GM18870 (cell line): ENCODE data around the gene GALNT9.
"Not testable (repeated sequence)": the region's sequence is repeated elsewhere in the genome, so short reads cannot be mapped to it uniquely, and the experiment has no call there.

Experiments
- ATAC-seq: cut with Tn5 transposase; IDR thresholded peaks from one replicate; pipeline ENCODE4 v1.9.1; 2021; ENCODE audit warnings: moderate library complexity; ENCODE audit not compliant: unreplicated experiment

The GALNT9 gene

DNA sequence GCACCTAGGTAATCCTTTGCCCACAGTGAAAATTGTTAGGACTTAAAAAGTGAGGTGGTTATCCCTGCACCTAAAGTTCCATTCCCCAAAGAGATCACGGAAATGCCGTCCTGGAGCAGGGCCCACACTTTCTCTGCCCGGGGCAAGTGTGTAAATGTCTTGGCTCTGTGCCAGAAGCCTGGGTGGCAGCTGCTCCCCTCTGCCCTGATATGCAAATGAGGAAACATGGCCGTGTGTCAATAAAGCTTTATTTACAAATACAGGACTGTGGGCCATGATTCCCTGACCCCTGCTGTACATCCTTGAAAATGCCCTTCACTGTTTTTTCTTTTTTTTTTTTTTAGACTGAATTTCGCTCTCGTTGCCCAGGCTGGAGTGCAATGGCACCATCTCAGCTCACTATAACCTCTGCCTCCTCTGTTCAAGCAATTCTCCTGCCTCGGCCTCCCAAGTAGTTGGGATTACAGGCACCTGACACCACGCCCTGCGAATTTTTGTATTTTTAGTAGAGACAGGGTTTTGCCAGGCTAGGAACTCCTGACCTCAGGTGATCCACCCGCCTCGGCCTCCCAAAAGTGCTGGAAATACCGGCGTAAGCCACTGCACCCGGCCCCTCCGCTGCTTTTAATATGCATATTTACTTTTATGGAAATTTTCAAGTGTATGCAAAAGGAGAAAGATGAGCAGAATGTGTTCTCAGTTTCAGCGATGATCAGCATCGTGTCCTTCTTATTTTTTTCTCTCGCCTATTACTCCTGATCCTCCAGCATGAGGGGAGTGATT lies 75.5 kb downstream of the GALNT9 start:
- no peak for ATAC-seq

DNA sequence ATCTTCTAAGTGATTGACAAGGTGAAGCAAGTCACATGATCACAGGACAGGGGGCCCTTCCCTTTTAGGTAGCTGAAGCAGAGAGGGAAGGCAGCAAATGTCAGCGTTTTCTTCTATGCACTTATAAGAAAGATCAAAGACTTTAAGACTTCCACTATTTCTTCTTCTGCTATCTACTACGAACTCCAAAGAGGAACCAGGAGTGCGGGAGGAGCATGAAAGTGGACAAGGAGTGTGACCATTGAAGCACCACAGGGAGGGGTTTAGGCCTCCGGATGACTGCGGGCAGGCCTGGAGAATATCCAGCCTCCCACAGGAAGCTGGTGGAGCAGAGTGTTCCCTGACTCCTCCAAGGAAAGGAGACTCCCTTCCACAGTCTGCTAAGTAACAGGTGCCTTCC lies 76.4 kb downstream of the GALNT9 start:
- not testable (repeated sequence) for ATAC-seq

DNA sequence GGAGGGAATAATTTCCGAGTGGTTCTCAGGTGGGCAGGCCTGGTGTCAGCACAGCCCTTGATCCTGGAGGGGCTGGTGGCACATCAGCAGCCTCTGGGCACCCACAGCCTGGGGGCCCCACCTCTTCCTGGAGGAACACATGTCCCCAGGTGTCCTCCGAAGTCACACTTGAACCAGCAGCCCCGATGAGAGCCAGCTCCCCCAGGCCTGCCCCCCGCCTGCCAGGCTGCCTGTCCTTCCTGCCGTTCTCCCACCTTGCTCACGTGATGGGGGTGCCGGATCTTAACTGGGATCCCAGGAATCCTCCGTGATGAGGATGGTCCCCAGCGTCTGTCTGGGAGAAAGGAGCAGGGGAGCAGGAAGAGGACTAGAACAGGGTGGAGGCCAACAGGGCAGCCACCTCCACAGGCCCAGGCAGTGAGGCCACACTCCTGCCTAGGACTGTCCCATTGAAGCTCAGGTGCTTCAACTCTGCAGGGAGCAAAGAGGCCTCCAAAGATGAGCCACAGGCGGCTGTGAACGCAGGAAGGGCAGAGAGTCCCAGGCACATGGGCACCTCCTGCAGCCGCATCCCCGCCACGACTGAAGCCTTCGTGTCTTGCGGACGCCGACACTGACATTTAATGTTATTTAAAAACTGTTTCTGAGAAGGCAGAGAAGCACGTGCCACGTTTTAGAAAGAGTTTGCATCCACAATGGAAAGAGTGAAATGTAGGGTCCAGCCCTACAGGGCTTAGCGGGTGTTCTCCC lies 77.5 kb downstream of the GALNT9 start:
- no peak for ATAC-seq

DNA sequence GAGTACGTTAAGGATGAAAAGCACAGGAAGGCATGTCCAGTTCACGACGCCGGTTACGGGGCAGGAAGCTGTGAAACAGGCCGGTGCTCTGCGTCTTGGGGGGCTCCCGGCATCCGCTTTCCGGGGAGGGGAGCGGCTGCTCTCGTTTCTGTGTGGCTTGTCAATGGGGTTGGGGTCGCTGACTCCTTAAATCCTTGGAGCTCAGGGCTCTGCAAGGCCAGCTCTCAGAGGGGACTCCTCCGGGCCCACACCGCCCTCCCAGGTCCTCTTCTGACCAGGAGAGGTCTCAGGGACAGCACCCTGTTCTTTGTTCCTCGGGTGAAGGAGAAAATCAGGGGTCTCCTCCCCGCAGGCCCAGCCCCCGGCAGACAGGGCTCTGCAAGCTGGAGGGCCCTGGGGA lies 78.1 kb downstream of the GALNT9 start:
- no peak for ATAC-seq

DNA sequence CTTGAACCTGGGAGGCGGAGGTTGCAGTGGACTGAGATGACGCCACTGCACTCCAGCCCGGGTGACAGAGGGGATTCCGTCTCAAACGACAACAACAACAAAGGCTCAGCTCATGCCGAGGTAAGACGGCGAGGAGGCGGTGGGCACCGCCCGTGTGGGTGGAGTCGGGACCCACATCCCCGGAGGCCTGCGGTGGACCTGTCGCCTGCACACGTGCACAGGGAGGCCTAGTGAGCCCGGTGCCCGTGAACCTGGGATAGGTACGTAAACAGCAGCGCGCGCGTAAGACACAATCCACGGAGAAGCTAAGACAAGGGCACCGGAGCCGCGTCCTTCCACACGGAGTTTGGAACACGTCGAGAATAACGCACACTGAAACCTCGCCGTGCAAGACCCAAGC lies 78.7 kb downstream of the GALNT9 start:
- no peak for ATAC-seq

DNA sequence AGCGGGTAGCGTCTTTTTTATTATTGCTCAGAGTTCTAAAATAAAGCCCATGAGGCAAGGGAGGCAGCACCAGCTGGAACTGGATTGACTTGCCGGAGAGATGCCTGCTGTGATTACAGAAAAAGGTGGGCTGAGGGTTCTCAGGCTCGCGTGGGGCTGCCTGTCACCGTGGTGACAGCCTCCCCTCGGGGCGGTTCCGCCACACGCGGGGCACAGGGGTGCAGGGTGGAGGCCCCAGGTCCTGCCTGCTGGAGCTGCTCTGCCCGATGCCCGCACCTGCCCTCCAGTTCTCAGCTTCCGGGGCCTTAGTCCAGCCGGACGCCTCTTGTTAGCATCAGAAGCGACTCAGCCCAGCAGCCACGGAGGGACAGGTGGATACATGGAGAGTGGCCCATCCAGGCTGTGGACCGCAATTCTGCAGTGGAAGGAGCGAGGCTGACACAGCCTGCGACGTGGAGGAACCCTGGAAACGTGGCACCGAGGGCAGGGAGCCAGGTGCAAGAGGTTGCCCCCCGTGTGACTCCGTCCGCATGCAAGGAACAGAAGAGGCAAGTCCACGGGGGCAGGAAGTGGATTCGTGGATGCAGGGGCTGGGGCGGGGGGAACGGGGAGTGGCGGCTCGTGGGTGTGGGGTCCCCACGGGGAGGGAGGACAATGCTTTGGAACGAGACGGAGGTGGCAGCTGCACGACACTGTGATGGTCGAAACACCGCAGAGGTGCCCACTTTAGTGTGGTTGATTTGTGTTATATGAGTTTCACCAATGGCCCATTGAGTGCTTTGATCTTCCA lies 79.5 kb downstream of the GALNT9 start:
- no peak for ATAC-seq

DNA sequence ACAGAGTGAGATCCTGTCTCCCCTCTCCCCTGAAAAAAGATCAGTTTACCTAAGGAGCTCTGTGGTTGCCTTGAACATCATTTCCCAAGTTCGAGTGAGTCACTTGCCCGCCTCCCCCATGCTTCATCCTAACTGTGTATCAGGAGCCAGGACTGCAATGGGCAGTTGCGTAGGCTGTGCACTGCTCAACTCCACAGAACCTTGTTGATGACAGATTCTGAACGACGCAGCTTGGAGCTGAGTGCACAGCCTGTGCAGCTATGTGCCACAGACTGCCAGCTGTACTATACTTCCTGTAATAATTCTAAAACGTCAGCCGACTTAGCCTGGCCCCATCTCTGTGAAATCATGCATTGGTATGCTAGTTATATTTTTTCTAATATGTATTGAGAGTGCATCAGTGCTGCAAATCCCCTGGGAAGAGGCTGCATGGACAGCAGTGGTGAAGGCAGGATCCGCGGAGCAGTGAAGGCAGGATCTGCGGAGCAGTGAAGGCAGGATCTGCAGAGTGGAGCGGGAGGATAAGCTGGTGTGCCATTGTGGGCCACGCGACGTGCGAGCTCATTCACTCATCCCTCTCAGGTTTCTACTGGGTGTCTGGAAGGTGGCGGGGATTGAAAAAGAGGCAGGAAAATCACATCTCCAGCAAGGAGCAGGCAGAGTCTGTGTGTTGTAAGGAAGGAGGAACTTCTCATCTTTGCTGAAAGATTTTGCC lies 80.8 kb downstream of the GALNT9 start:
- ATAC-seq: no peak

DNA sequence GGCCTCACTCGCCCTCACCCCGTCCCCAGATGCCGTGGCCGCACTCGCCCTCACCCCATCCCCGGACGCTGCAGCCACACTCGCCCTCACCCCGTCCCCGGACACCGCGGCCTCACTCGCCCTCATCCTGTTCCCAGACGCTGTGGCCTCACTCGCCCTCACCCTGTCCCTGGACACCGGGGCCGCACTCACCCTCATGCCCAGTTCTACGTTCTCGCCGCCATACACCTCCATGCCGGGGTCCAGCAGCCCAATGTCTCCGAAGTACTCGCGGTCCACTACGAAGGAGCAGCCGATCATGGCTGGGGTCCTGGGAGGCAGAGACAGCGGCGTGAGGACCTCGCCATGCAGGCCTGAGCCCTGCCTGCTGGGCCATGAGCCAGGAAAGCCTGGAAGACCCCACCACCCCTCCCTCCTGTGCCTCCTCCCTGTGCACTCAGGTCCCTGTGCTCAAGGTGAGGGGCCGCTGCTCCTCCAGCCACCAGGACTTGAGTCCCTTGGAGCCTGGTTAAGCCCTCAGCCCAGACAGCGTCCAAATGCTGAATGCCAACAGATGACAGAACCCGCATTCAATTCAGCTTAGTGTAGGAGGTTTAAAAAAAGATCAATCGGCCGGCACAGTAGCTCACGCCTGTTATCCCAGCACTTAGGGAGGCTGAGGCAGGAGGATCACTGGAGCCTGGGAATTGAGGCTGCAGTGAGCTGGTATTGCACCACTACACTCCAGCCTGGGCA lies 81.5 kb downstream of the GALNT9 start:
- no peak for ATAC-seq

DNA sequence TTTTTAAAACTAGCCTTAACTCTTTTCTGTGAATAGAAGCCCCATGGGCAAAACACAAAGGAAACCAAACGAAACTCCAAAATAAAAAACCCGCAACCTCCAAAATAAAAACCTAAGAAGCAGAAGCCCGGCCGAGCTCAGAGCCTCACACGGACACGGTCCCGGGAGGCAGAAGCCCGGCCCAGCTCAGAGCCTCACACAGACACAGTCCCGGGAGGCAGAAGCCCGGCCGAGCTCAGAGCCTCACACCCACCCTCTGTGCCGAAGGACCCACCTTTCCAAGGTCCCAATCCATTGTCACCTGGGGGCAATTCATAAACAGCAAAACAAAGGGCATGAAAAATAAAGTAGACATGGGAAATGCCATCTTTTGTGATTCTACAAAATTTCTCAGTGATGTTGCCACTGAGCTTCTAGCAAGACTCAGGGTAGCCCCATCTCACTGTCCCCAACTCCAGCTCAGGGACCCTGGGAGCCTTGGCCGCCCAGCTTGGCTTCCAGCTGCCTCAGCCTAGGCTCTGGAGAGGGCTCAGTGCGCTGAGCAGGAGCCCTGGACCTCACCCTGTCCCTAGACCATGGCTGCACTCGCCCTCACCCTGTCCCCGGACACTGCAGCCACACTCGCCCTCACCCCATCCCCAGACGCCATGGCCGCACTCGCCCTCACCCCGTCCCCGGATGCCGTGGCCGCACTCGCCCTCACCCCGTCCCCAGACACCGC lies 82.2 kb downstream of the GALNT9 start:
- no peak for ATAC-seq

DNA sequence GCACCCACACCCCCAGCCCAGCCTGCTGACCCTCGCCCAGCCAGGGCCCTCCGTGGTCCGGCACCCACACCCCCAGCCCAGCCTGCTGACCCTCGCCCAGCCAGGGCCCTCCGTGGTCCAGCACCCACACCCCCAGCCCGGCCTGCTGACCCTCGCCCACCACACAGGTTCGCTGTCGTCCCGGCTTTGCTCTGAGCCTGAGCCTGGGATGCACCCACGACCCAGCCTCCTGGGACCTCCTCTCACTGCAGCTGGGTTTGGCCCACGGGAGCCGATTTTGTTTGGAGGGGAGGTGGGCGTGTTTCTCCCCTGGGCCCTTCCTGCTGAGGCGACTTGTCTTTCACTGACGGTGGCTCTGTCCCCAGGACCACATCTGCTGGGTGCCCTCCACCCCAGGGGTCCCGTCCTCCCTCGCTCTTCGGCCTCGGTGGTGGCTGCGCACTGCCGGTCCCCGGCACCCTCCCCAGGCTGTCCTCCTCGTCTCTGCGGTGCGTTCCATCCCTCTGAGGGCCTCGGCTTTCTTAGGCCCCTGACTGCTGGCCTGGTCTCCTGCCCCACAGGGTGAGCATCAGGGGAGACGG lies 83.8 kb downstream of the GALNT9 start:
- ATAC-seq: no peak

DNA sequence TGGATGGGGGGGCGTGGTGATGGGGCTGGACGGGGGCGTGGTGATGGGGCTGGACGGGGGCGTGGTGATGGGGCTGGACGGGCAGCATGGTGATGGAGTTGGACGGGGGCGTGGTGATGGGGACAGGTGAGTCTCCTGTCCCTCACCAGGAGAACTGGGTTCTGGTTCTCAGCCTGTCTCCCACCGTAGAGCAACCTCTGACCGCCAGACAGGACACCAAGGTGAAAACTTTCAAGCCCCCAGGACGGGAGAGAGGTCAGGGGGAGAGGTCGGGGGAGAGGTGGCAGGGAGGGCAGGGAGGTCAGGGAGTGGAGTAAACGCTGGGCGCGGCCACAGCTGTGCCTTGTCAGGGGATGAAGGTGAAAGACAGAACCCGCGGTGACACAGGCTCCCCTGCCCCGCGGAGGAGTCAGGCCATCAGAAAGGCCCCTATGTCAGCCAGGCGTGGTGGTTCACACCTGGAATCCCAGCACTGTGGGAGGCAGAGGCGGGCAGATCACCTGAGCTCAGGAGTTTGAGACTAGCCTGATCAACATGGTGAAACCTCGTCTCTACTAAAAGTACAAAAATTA lies 84.6 kb downstream of the GALNT9 start:
- no peak for ATAC-seq

DNA sequence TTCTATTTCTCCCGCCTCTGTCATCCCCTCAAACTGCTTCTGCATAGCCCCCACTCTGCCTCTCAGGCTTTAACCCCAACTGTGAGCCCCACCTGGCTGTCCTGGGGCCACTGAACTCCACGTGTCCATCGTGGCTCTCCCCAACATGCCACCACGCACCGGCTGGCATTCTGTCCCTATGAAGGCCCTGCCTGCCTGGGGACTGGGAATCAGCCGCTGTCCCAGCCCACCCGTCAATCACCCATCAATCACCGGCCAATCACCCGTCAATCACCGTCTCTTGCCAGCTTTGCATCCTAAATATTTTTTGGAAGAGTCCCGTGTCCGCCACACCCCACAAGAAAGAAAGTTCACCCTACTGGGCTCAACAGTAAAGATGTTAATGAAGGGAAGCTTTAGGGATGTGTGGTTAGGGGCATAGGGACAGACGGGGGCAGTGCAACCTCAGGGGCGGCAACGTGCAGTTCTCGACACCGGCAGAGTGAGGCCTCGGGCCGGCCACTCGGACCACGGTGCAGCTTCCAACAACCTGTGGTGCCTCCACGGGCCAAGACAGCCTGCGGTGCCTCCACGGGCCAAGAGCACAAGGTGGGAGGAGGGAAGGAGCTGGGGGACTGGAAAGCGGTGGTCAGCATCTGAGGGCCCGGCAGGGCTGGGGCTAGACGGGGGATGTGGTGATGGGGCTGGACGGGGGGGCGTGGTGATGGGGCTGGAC lies 85.6 kb downstream of the GALNT9 start:
- ATAC-seq: no peak

DNA sequence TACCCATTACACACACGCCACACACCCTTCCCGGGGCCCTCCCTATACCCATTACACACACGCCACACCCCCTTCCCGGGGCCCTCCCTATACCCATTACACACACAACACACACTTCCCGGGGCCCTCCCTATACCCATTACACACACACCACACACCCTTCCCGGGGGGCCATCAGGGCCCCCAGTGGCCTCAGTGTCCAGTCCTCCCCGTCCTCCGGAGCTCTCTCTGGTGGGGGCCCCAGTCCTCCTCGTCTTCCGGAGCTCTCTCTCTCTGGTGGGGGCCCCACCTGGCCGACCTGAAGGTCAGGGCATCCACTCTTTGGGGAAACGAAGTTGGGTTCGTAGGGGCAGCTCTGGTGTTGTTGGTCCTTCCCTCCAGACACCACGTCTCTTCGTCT lies 86.2 kb downstream of the GALNT9 start:
- ATAC-seq: not testable (repeated sequence)

DNA sequence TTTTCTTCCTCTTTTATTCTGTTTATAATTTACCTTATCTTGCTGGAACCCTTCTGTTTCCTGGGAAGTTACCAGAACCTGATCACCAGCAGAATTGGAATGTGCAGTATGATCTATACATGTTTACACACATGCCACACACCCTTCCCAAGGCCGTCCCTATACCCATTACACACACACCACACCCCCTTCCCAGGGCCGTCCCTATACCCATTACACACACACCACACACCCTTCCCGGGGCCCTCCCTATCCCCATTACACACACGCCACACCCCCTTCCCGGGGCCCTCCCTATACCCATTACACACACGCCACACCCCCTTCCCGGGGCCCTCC lies 88.8 kb downstream of the GALNT9 start:
- ATAC-seq: not testable (repeated sequence)

DNA sequence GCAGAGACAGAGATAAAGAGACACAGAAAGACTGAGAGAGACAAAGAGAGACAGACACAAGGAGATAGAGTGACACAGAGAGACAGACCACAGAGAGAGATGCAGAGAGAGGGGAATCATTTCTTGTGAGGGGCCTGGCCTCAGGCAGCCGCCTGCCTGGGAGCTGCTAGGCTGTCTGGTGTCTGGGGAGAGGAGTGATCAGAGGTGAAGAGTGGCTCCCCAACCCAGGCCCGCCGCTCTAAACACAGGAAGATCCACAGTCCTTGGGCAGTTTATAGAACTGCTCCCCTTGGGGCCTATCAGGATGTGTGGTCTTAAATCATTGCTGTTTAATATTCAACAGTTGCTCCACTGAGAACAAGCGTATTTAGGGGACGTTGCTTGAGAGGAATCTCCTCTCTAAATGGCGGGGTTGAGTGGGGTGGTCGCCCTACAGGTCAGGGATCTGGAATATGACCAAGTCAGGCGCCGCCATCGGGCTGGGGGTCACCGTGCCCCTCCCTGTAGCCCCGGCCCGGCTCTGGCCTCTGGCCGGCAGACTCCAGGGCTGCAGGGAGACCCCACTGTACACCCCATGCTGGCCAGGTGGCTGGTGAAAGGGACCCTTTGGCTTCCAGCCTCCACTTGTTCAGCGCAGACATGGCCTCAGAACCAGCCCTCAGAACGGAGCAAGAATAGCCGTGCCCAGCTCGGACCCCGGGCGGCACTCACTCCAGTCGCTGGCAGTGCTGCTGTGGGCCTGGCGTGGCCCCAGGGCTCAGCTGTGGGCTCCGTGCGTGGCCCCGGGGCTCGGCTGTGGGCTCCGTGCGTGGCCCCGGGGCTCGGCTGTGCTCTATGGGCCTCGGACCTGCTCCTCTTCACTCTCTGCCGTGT lies 89.4 kb downstream of the GALNT9 start:
- no peak for ATAC-seq

DNA sequence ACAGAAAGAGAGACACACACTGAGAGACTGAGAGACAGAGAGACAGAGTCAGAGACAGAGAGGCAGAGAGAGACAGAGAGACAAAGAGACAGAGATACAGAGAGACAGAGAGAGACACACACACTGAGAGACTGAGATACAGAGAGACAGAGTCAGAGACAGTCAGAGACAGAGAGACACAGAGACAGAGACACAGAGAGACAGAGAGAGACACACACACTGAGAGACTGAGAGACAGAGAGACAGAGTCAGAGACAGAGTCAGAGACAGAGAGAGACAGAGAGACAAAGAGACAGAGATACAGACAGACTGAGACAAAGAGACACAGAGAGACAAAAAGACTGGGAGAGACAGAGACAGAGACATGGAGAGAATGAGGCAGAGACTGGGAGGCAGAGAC lies 90.0 kb downstream of the GALNT9 start:
- ATAC-seq: no peak

DNA sequence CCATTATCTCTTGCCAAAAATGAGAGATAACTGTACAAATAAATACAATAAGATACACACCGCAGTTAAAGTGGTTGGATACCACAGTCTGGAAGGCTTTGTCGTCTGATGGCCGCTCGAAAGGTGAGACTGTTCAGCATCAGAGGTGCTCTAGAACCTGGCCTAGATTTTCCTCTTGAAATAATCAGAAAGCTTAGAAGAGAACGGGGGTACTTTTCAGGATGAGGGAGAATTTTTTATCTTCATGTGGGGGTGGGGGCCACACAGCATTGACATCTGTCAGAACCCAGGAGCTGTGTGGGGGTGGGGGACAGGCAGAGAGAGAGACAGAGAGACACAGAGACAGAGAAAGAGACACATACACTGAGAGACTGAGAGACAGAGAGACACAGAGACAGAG lies 90.5 kb downstream of the GALNT9 start:
- no peak for ATAC-seq

DNA sequence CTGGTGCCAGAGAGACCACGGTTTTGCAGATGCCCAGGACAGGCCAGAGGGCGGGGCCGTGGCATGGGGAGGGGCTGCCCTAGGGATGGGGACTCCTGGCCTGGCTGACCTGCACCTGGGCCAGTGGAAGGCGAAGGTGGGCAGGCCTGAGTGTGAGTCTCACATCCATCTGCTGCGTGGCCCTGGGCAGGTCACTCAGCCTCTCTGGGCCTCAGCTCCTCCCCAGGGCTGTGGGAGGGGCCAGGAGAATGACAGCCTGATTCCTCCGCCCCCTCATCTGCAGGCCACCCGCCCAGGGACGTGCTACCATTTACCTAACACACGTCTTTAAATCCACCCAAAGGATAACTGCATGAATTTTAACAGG lies 90.9 kb downstream of the GALNT9 start:
- ATAC-seq: no peak
